GM12874 (cell line): ENCODE data around the gene TDRD6.

Experiments used
- CTCF ChIP-seq: IDR thresholded peaks from 2 replicates; pipeline ENCODE4 v1.5.1; 2011; ENCODE audit warnings: low read depth, mild to moderate bottlenecking, control low read depth, low read length, moderate library complexity; ENCODE audit not compliant: insufficient read depth

TDRD6 gene

DNA sequence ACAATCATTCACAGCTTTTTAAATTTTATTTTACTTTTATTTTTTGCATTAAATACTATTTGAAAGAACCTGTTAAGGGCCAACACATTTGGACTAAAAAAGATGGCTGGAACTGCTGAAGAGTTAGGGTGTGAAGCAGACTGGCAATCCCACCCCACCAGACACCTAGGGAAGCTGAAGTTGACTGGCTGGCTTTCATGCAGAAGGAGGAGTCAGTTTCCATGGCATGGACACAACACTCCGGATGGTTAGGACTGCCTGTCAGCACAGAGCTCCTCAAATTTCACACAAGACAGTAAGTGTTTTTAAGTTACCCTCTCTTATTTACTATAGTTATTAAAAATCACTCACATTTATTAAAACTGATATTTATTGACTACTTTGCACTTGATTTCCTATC is 59.0 kb downstream of the TDRD6 start, which contains the start of gene ANKRD66:
ANKRD66 (plus strand) TSS at position 238 of the 400 bp plus-strand sequence. CDS start 5,016 bp downstream, outside the sequence.
- TF ChIP-seq CTCF: no peak

DNA sequence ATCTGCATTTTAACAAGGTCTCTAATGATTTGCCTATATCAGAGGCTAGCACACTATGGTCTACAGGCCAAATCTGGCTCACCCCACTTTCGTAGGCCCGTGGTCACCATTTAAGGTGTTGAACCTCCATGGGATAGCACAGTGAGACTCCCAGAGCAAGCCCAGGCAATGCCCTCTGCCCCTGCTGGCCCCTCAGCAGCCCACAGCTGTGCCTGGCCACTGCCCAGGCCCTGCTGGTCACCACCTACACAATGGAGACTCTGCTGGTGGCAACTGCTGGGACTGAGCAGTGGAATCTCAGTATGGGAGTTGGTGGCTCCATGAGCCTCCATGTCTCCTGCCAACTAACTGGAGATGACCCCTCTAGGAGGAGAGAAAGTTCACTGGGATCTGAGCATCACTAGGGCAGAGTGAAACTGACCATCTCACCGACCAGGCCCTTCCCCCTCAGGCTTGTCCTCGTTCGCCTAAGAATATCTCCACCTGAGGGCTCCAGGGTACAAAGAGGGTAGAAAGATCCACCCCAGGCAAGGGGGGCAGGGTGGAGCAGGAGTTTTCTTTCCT is 61.3 kb downstream of the TDRD6 start:
- no peak for TF ChIP-seq CTCF

GRCh38 chr6:46749731-46750130 is 62.0 kb downstream of the TDRD6 start:
- TF ChIP-seq CTCF: no peak

DNA sequence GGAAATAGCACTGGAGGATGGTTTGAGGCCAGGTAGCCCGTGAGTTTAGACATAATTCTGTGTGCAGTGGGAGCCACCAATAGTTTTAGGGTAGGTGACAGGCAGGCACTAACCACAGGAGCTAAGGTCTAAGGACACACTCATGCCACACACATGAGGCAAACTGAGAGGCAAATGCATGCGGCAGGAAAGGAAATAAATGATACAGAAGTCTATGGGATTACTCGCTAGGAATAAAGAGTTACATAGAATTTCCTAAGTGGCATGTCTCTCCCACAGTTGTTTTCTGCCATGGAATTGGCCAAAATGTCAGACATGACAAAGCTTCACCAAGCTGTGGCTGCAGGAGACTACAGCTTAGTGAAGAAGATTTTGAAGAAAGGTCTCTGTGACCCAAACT is 64.0 kb downstream of the TDRD6 start:
- no peak for TF ChIP-seq CTCF
